B cell (primary cell): ENCODE data around the gene OR1M1. TPM values are rescaled to one million over a fixed set of nuclear protein-coding genes. Genes with fewer than 3 reads are reported as not detected.

Experiments
- ATAC-seq: fragments of 200-7000 bp; cut with Tn5 transposase; one replicate; pipeline ENCODE4 v1.10.0; 2021; ENCODE audit warnings: low read depth, mild to moderate bottlenecking, moderate number of reproducible peaks, moderate library complexity
- CTCF ChIA-PET: fragments of 350-600 bp; sonication (Branson Sonifier 250); formaldehyde crosslinking; loops from one replicate; lab custom pipeline; 2021; ENCODE audit warnings: antibody characterized with exemption, inconsistent platforms; lab: Charles Lee
- POLR2A ChIA-PET: fragments of 350-600 bp; sonication (Branson Sonifier 250); formaldehyde crosslinking; loops from one replicate; lab custom pipeline; 2021; ENCODE audit warnings: antibody characterized with exemption; lab: Charles Lee
- DNase-seq: peaks from one replicate; pipeline ENCODE4 v3.0.0; 2013
- H2AFZ ChIP-seq: 2 replicates; pipeline ENCODE4 v1.6.1; 2012; ENCODE audit warnings: mild to moderate bottlenecking, low read depth, low read length; ENCODE audit not compliant: insufficient read depth, poor library complexity, severe bottlenecking
- H3K27ac ChIP-seq, 2 donors: 1 replicate in 1 of 2; 2 replicates in 1 of 2; pipeline ENCODE4 v1.5.1; 2012 to 2013; ENCODE audit warnings: low read length in 2 of 2, mild to moderate bottlenecking in 2 of 2, moderate library complexity in 1 of 2
- H3K27me3 ChIP-seq, 4 experiments: fragments of 200-600 bp in 1 of 4; sonication (generic) in 1 of 4; replicated peaks in 1 of 4; 1 replicate in 2 of 4; 2 replicates in 2 of 4; pipeline versions ENCODE4 v1.6.1 to v1.7.0; 2013 to 2016; ENCODE audit warnings: low read length in 3 of 4, mild to moderate bottlenecking in 2 of 4, mixed read lengths in 1 of 4, moderate library complexity in 1 of 4; ENCODE audit not compliant: insufficient read depth in 4 of 4, control insufficient read depth in 3 of 4; ENCODE audit errors: control extremely low read depth in 1 of 4
- H3K36me3 ChIP-seq, 2 experiments: replicated peaks in 1 of 2; 1 replicate in 1 of 2; 2 replicates in 1 of 2; pipeline versions ENCODE4 v1.6.1 to v1.7.1; 2013; ENCODE audit warnings: low read length in 1 of 2; ENCODE audit not compliant: insufficient read depth in 2 of 2, control insufficient read depth in 1 of 2; ENCODE audit errors: control extremely low read depth in 1 of 2, extremely low read depth in 1 of 2
- H3K4me1 ChIP-seq, 2 donors: fragments of 200-600 bp in 1 of 2; sonication (generic) in 1 of 2; 1 replicate in 1 of 2; 2 replicates in 1 of 2; pipeline versions ENCODE4 v1.5.1 to v1.6.1; 2013 to 2017; ENCODE audit warnings: low read length in 2 of 2; ENCODE audit not compliant: control insufficient read depth in 2 of 2, insufficient read depth in 2 of 2
- H3K4me2 ChIP-seq: replicated peaks from 2 replicates; pipeline ENCODE3; 2012; ENCODE audit warnings: mild to moderate bottlenecking, low read depth, low read length; ENCODE audit not compliant: poor library complexity, severe bottlenecking
- H3K4me3 ChIP-seq, 5 experiments: fragments of 200-600 bp in 1 of 5; sonication (generic) in 1 of 5; 1 replicate in 3 of 5; 2 replicates in 2 of 5; pipeline versions ENCODE4 v1.5.1 to v1.7.0; 2011 to 2016; ENCODE audit warnings: low read length in 4 of 5, mild to moderate bottlenecking in 4 of 5, low read depth in 2 of 5, control low read depth in 1 of 5, moderate library complexity in 1 of 5; ENCODE audit not compliant: insufficient read depth in 1 of 5; ENCODE audit errors: control extremely low read depth in 1 of 5, extremely low read depth in 1 of 5
- H3K79me2 ChIP-seq: fragments of 200-600 bp; sonication (generic); one replicate; pipeline ENCODE4 v1.6.0; 2016; ENCODE audit warnings: low read length; ENCODE audit not compliant: control insufficient read depth, insufficient read depth
- H3K9ac ChIP-seq: fragments of 200-600 bp; sonication (generic); 2 replicates; pipeline ENCODE4 v1.6.1; 2017; ENCODE audit warnings: mild to moderate bottlenecking, low read length, moderate library complexity
- H3K9me3 ChIP-seq, 3 donors: one replicate each; pipeline versions ENCODE4 v1.6.1 to v1.7.1; 2013; ENCODE audit warnings: low read length in 2 of 3; ENCODE audit not compliant: control insufficient read depth in 2 of 3, insufficient read depth in 1 of 3; ENCODE audit errors: control extremely low read depth in 1 of 3
- H4K20me1 ChIP-seq: 2 replicates; pipeline ENCODE4 v1.6.0; 2012; ENCODE audit warnings: mild to moderate bottlenecking, low read length; ENCODE audit not compliant: insufficient read depth, control insufficient read depth, poor library complexity, severe bottlenecking
- H3K27ac Mint-ChIP-seq: one replicate; pipeline ENCODE4 v1.8.0; 2021; ENCODE audit warnings: mixed read lengths
- H3K27me3 Mint-ChIP-seq: one replicate; pipeline ENCODE4 v1.8.0; 2021; ENCODE audit warnings: mixed read lengths
- H3K4me1 Mint-ChIP-seq: one replicate; pipeline ENCODE4 v1.8.0; 2021; ENCODE audit warnings: mixed read lengths
- H3K4me3 Mint-ChIP-seq: one replicate; pipeline ENCODE4 v1.8.0; 2021; ENCODE audit warnings: mixed read lengths
- H3K9me3 Mint-ChIP-seq: one replicate; pipeline ENCODE4 v1.8.0; 2022; ENCODE audit warnings: mixed read lengths; ENCODE audit not compliant: insufficient read depth
- EZH2 ChIP-seq: IDR thresholded peaks from 2 replicates; pipeline ENCODE4 v1.6.1; 2012; ENCODE audit warnings: borderline replicate concordance, low read depth, mild to moderate bottlenecking, moderate library complexity, low read length; ENCODE audit not compliant: insufficient read depth, poor library complexity, severe bottlenecking
- WGBS: methylation state at CpG from one replicate; pipeline ENCODE4 v1.1.5; 2013; ENCODE audit warnings: missing lambda C conversion rate; ENCODE audit not compliant: insufficient coverage; 5-methylcytosine and 5-hydroxymethylcytosine counted together
- intact Hi-C: fragments of 100-400 bp; cut with micrococcal nuclease; formaldehyde crosslinking; loops from one replicate; pipeline ENCODE4 v1.10.0; 2022
- polyA plus RNA-seq: library from polyadenylated mRNA; depleted of rRNA; stranded (reverse); fragments of >200 nt; gene quantifications from 2 replicates; pipeline ENCODE4 v1.2.3, GENCODE V29; 2012
- total RNA-seq, 2 donors: library from RNA; stranded (reverse); fragments of 120-200 nt in 1 of 2; gene quantifications; 1 replicate in 1 of 2; 2 replicates in 1 of 2; pipeline versions ENCODE4 v1.2.3 to v1.2.4, GENCODE V29; 2013 to 2022
- TF ChIP-seq, protein P1 (sequence below): fragments of 200-600 bp; IDR thresholded peaks from one replicate; pipeline ENCODE4 v1.8.0; 2022; ENCODE audit warnings: antibody characterized with exemption, mild to moderate bottlenecking

Gene OR1M1
- total and polyA plus RNA-seq, 2 donors (not counting 1 experiment from before 2014, with no cell fraction given): not detected

- no peaks in the 10 kb centered on the region for H4K20me1 ChIP-seq
- H3K79me2 ChIP-seq: no peaks in the 10 kb centered on the region
- TF ChIP-seq EZH2: no peak
- TF ChIP-seq, protein P1, sequence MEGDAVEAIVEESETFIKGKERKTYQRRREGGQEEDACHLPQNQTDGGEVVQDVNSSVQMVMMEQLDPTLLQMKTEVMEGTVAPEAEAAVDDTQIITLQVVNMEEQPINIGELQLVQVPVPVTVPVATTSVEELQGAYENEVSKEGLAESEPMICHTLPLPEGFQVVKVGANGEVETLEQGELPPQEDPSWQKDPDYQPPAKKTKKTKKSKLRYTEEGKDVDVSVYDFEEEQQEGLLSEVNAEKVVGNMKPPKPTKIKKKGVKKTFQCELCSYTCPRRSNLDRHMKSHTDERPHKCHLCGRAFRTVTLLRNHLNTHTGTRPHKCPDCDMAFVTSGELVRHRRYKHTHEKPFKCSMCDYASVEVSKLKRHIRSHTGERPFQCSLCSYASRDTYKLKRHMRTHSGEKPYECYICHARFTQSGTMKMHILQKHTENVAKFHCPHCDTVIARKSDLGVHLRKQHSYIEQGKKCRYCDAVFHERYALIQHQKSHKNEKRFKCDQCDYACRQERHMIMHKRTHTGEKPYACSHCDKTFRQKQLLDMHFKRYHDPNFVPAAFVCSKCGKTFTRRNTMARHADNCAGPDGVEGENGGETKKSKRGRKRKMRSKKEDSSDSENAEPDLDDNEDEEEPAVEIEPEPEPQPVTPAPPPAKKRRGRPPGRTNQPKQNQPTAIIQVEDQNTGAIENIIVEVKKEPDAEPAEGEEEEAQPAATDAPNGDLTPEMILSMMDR: no peak
- ATAC-seq: no peak
- intact Hi-C loops: no loop called here
- WGBS: 94% methylated on average over 10 of the region's 10 CpGs
- Mint-ChIP-seq H3K9me3 (no peaks in the 10 kb centered on the region), H3K27ac (no peak overlapping the region), H3K4me3 (no peak overlapping the region), H3K27me3 (no peaks in the 10 kb centered on the region), H3K4me1 (no peaks in the 10 kb centered on the region)
- H3K36me3 ChIP-seq: no peaks in the 10 kb centered on the region
- DNase-seq: no peak
- POLR2A ChIA-PET: no interaction called here
- H3K4me2 ChIP-seq: no peak overlapping the region
- no peak overlapping the region for H2AFZ ChIP-seq
- no peaks in the 10 kb centered on the region for H3K9me3 ChIP-seq
- peaks cover 0 to 2% of the 10 kb centered on the region in 2 donors for H3K4me1 ChIP-seq
- CTCF ChIA-PET: no interaction called here
- H3K9ac ChIP-seq: no peak overlapping the region
- no peak overlapping the region for H3K4me3 ChIP-seq
- no peak overlapping the region for H3K27ac ChIP-seq
- H3K27me3 ChIP-seq: no peaks in the 10 kb centered on the region
These were observed 10.0 kb upstream of the OR1M1 start for GRCh38 chr19:9076901-9077300.

- Mint-ChIP-seq H3K4me1 (no peaks in the 10 kb centered on the region), H3K9me3 (no peaks in the 10 kb centered on the region), H3K27ac (no peak overlapping the region), H3K27me3 (peaks cover 5% of the 10 kb centered on the region), H3K4me3 (no peak overlapping the region)
- H3K4me1 ChIP-seq: peaks cover 0 to 2% of the 10 kb centered on the region in 2 donors
- no peak overlapping the region for H2AFZ ChIP-seq
- no peaks in the 10 kb centered on the region for H3K27me3 ChIP-seq
- H3K27ac ChIP-seq: no peak overlapping the region
- H3K79me2 ChIP-seq: no peaks in the 10 kb centered on the region
- intact Hi-C loops: no loop called here
- ATAC-seq: no peak
- no peak overlapping the region for H3K9ac ChIP-seq
- H3K36me3 ChIP-seq: no peaks in the 10 kb centered on the region
- CTCF ChIA-PET: no interaction called here
- no peak overlapping the region for H3K4me2 ChIP-seq
- H4K20me1 ChIP-seq: no peaks in the 10 kb centered on the region
- POLR2A ChIA-PET: no interaction called here
- no peak for TF ChIP-seq EZH2
- TF ChIP-seq, protein P1: no peak
- WGBS: 100% methylated on average over 1 of the region's 4 CpGs
- H3K9me3 ChIP-seq: no peaks in the 10 kb centered on the region
- no peak overlapping the region for H3K4me3 ChIP-seq
- no peak for DNase-seq
These were observed 8.2 kb upstream of the OR1M1 start for GRCh38 chr19:9078651-9079050.
